ENCODE results near the gene SCG5. TPM values are rescaled to one million over a fixed set of nuclear protein-coding genes. Genes with fewer than 3 reads are reported as not detected.

Gene SCG5
- total RNA-seq, 2 donors from 2014 or later: 10.9 to 17.2 TPM

GRCh38 chr15:32746116-32746857 lies 104.8 kb downstream of the SCG5 start:
- H3K9me3 Mint-ChIP-seq: peaks cover 6% of the 10 kb centered on the region
- WGBS, 2 experiments (ENCODE audit: insufficient coverage in 1 of 2, insufficient read length in 1 of 2): 96 to 100% methylated on average over 1 to 3 of the region's 4 CpGs

More at GRCh38 chr15:32746116-32746857, 104.8 kb downstream of the SCG5 start:
- Histone ChIP-seq H3K9ac (ENCODE audit: extremely low read depth, low read length, poor library complexity, severe bottlenecking) (no peak overlapping the region), H3K4me3 (ENCODE audit: low read length) (no peak overlapping the region), H3K9me3 (ENCODE audit: control insufficient read depth, low read length) (peaks cover 10% of the 10 kb centered on the region), H3K36me3 (ENCODE audit: control insufficient read depth, insufficient read depth, low read length) (no peaks in the 10 kb centered on the region), H3K27me3 (ENCODE audit: control insufficient read depth, insufficient read depth, low read length, poor library complexity, severe bottlenecking) (no peaks in the 10 kb centered on the region), H3K4me1 (ENCODE audit: control insufficient read depth, insufficient read depth, low read length) (no peaks in the 10 kb centered on the region), H3K27ac (ENCODE audit: low read depth, low read length) (no peak overlapping the region)
- DNase-seq: no peak
- no peaks in the 10 kb centered on the region for H3K36me3 Mint-ChIP-seq (ENCODE audit: low read depth)
- H3K4me1 Mint-ChIP-seq: peaks cover 4% of the 10 kb centered on the region
- H3K27me3 Mint-ChIP-seq (ENCODE audit: insufficient read depth): no peaks in the 10 kb centered on the region
- no peak for TF ChIP-seq CTCF (conservative IDR thresholded peaks at IDR 0.05)
- no peak overlapping the region for H3K4me3 Mint-ChIP-seq
- H3K27ac Mint-ChIP-seq: no peak overlapping the region

Other genes with a start within 250 kb of the SCG5 start
- gene GOLGA8K, start 238.4 kb upstream of the SCG5 start, total RNA-seq: under 1 TPM; 0.20 to 0.91 TPM
- 1 to 10 TPM in 1 of 2 donors, not detected in 1; 1.0 TPM for gene GOLGA8O, start 186.1 kb upstream of the SCG5 start, total RNA-seq
- 1 to 10 TPM; 1.1 to 3.7 TPM for gene GOLGA8N, start 48.3 kb upstream of the SCG5 start, total RNA-seq
- gene ARHGAP11A, start 26.2 kb upstream of the SCG5 start, total RNA-seq: 100 to 1,000 TPM in 1 of 2 donors, 10 to 100 TPM in 1; 61.0 to 107 TPM
- 1 to 10 TPM in 1 of 2 donors, under 1 TPM in 1; 0.62 to 2.7 TPM for gene GREM1, start 76.3 kb downstream of the SCG5 start, total RNA-seq